Vagina (tissue), 2 donors: Measurements from ENCODE around the gene AVPR1A.

Experiments used
- CTCF ChIP-seq, 3 experiments: fragments of 450-650 bp in 2 of 3; fragments of 200-600 bp in 1 of 3; sonication (generic) in 1 of 3; IDR thresholded peaks; one replicate each; pipeline ENCODE4 v1.5.1; 2017 to 2019; ENCODE audit warnings: antibody characterized with exemption in 3 of 3, mild to moderate bottlenecking in 2 of 3, moderate library complexity in 2 of 3
- POLR2A ChIP-seq, 2 donors: fragments of 450-650 bp; IDR thresholded peaks; one replicate each; pipeline ENCODE4 v1.6.1; 2017; ENCODE audit warnings: antibody characterized with exemption in 2 of 2, mild to moderate bottlenecking in 2 of 2, moderate library complexity in 2 of 2
- POLR2AphosphoS5 ChIP-seq, 2 donors: sonication (generic); formaldehyde crosslinking; IDR thresholded peaks; one replicate each; pipeline ENCODE4 v1.9.0; 2017; ENCODE audit warnings: antibody characterized with exemption in 2 of 2, mild to moderate bottlenecking in 2 of 2, low read depth in 1 of 2; ENCODE audit not compliant: insufficient read depth in 1 of 2

GRCh38 chr12:63138488-63138887 lies 12.5 kb downstream of the AVPR1A start:
- TF ChIP-seq POLR2AphosphoS5 (IDR thresholded peaks at IDR 0.05; ENCODE audit: insufficient read depth in 1 of 2, low read depth in 1 of 2) (no peak), CTCF (IDR thresholded peaks at IDR 0.05) (no peak), POLR2A (IDR thresholded peaks at IDR 0.05) (no peak)
